ENCODE data around the gene PARP16.

- TF ChIP-seq POLR2A (IDR thresholded peaks at IDR 0.05), result no peak
- no peak for TF ChIP-seq CTCF (IDR thresholded peaks at IDR 0.05)
Observed at GRCh38 chr15:65232520-65232919, 54.2 kb downstream of the PARP16 start.

Measured in esophagus squamous epithelium (tissue), 4 donors.